Activated naive CD8-positive, alpha-beta T cell treated with anti-CD3 and anti-CD28 coated beads, Interleukin-2, amount 10 ng/mL, durations not matched to agents 7 days and 5 days (primary cell): ENCODE results near the gene CARMIL3. TPM values are rescaled to one million over a fixed set of nuclear protein-coding genes. Genes with fewer than 3 reads are reported as not detected.
A peak's percentile ranks its signal among the peaks of the same experiment; 100 is the strongest.
"Not testable (repeated sequence)": the region's sequence is repeated elsewhere in the genome, so short reads cannot be mapped to it uniquely, and the experiment has no call there.

Experiments
- ATAC-seq: fragments of 150-1000 bp; cut with Tn5 transposase; one replicate; pipeline ENCODE4 v1.10.0; 2021; ENCODE audit warnings: low read depth, moderate library complexity
- POLR2A ChIA-PET: fragments of 350-600 bp; sonication (Branson Sonifier 250); formaldehyde crosslinking; loops from one replicate; lab custom pipeline; 2021; ENCODE audit warnings: antibody characterized with exemption; lab: Charles Lee
- DNase-seq: peaks from one replicate; pipeline ENCODE4 v3.0.0; 2021
- H3K27ac Mint-ChIP-seq: one replicate; pipeline ENCODE4 v1.8.0; 2022; ENCODE audit warnings: mild to moderate bottlenecking, mixed read lengths
- H3K27me3 Mint-ChIP-seq: one replicate; pipeline ENCODE4 v1.8.0; 2022; ENCODE audit warnings: mild to moderate bottlenecking, moderate library complexity, mixed read lengths
- H3K36me3 Mint-ChIP-seq: one replicate; pipeline ENCODE4 v1.8.0; 2021; ENCODE audit warnings: mild to moderate bottlenecking, mixed read lengths
- H3K4me1 Mint-ChIP-seq: one replicate; pipeline ENCODE4 v1.8.0; 2021; ENCODE audit warnings: mixed read lengths
- H3K4me3 Mint-ChIP-seq: one replicate; pipeline ENCODE4 v1.8.0; 2022; ENCODE audit warnings: mild to moderate bottlenecking, moderate library complexity, mixed read lengths
- H3K9me3 Mint-ChIP-seq: one replicate; pipeline ENCODE4 v1.8.0; 2021; ENCODE audit warnings: mixed read lengths
- total RNA-seq, 2 experiments: library from RNA; stranded (reverse); gene quantifications; one replicate each; pipeline ENCODE4 v1.2.3, GENCODE V29; 2021

Gene CARMIL3
- total RNA-seq, 2 experiments from 2014 or later: 0.80 to 0.91 TPM

DNA sequence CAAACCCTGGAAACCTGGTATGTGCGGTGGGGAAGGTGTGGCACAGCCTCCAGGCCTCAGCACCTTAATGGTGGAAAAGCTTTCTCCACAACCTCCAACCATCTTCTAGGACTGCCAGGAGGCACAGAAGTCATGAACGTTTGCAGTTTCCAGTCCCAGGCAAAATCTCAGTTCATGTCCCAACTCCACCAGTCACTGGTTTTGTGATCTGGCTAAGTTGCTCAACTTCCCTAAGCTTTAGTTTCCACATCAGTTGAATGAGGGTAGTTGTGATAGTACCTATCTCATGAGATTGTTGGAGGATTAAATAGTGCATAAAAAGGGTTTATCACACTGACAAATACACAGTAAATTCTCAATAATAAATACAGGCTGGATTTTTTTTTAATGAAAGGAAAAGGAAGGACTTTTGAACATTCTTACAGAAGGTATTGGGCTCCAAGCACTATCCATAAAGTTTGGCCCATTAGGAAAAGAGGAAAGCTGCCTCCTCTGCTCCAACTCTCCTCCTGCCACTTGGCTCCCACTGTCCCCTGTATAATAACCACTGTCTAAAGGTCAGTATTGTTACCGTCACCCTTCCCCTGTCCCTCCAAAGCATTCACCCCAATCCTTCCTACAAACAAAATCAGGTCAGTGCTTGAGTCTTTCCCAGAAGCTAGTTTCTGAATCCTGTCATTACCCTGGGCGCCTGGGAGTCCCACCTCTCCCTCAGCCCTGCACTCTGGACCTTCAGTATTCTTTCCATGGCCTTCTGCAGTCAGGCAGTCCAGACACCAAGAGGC is 48.6 kb downstream of the CARMIL3 start:
- POLR2A ChIA-PET: interaction anchor here (1.1 kb wide), 1 partner anchor 48 kb away, joined by 3 read pairs; the partner anchor contains the start of gene CARMIL3
- peaks cover 53% of the 10 kb centered on the region for H3K36me3 Mint-ChIP-seq
- no peaks in the 10 kb centered on the region for H3K9me3 Mint-ChIP-seq
- no peaks in the 10 kb centered on the region for H3K27me3 Mint-ChIP-seq
- no peak for ATAC-seq
- DNase-seq: no peak
- H3K27ac Mint-ChIP-seq: peak overlapping the region; percentile 44
- H3K4me1 Mint-ChIP-seq: peaks cover 11% of the 10 kb centered on the region
- no peak overlapping the region for H3K4me3 Mint-ChIP-seq

DNA sequence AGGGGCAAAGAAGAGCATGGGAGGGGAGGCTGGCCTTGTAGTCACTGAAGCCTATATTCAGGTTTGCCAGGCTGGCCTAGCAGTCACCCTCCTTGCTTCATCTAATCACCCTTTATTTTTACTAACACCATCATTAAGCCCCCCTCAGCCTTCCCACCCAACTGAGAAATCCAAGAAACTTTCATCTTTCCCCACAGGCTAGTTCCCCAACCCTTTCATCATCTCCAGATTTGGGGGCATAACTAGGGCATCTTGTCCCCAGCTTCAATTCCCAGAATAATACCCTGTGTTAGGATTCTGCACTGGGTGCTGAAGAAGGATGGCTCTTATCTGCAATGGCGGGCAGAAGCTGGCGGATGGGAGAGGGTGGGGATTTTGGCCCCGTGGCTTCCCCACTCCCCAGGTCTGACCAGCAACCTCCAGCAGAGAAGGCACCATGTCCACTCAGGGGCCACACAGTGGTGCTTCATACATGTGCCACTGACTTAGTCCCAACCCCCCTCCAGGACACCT is 49.2 kb downstream of the CARMIL3 start:
- no peak overlapping the region for H3K4me3 Mint-ChIP-seq
- peaks cover 10% of the 10 kb centered on the region for H3K4me1 Mint-ChIP-seq
- no peak for ATAC-seq
- H3K36me3 Mint-ChIP-seq: peaks cover 49% of the 10 kb centered on the region
- no peak for DNase-seq
- no peaks in the 10 kb centered on the region for H3K9me3 Mint-ChIP-seq
- POLR2A ChIA-PET: interaction anchor here (1.1 kb wide), 1 partner anchor 49 kb away, joined by 3 read pairs; the partner anchor contains the start of gene CARMIL3
- no peaks in the 10 kb centered on the region for H3K27me3 Mint-ChIP-seq
- peak overlapping the region; percentile 44 for H3K27ac Mint-ChIP-seq

DNA sequence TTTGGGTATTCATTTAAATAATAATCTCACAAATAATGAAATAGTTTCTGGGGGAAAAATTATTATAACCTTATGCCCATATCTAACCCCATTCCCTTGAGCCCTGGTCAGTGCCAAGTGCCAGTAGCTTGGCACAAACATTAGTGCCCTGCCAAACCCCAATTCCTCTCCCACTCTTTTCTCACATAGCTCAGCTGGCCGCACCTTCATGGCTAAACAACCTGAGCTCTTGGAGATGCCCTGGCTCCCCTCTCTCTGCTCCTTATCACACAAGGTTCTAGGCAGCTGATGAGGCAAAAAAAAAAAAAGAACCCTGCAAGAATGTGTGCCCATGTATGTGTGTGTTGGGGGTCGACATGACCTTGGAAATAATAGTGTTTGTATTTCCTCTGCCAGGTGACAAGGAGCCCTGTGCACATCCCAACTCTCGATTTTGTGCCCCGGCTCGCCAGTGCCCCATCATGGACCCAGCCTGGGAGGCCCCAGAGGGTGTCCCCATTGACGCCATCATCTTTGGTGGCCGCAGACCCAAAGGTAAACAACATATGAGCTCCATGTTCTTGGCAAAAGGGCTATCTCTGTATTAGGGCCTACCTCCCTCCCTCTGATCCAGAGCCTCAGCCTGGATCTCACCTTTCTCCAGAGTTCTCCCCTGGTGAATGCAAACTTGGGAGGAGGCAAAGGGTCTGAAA is 50.7 kb downstream of the CARMIL3 start:
- H3K9me3 Mint-ChIP-seq: no peaks in the 10 kb centered on the region
- POLR2A ChIA-PET: interaction anchor here (1.0 to 1.7 kb wide), 2 partner anchors 9 to 33 kb away, joined by 4 to 7 read pairs; no protein-coding TSS in a partner anchor
- H3K36me3 Mint-ChIP-seq: peaks cover 41% of the 10 kb centered on the region
- peaks cover 13% of the 10 kb centered on the region for H3K4me1 Mint-ChIP-seq
- no peaks in the 10 kb centered on the region for H3K27me3 Mint-ChIP-seq
- DNase-seq (no peak), ATAC-seq (no peak)
- H3K4me3 Mint-ChIP-seq: no peak overlapping the region
- peak overlapping the region; percentile 46 for H3K27ac Mint-ChIP-seq

DNA sequence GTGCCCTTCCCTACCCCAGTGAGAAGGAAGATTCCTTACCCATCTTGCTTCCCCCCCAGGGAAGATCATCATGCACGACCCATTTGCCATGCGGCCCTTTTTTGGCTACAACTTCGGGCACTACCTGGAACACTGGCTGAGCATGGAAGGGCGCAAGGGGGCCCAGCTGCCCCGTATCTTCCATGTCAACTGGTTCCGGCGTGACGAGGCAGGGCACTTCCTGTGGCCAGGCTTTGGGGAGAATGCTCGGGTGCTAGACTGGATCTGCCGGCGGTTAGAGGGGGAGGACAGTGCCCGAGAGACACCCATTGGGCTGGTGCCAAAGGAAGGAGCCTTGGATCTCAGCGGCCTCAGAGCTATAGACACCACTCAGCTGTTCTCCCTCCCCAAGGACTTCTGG is 51.6 kb downstream of the CARMIL3 start:
- Mint-ChIP-seq H3K4me3 (no peak overlapping the region), H3K4me1 (peaks cover 18% of the 10 kb centered on the region), H3K9me3 (no peaks in the 10 kb centered on the region), H3K36me3 (peaks cover 41% of the 10 kb centered on the region), H3K27ac (no peak overlapping the region), H3K27me3 (no peaks in the 10 kb centered on the region)
- POLR2A ChIA-PET: interaction anchor here (0.9 to 1.7 kb wide), 3 partner anchors 8 to 11 kb away, joined by 3 to 7 read pairs (median 6); no protein-coding TSS in a partner anchor
- ATAC-seq (no peak), DNase-seq (no peak)

DNA sequence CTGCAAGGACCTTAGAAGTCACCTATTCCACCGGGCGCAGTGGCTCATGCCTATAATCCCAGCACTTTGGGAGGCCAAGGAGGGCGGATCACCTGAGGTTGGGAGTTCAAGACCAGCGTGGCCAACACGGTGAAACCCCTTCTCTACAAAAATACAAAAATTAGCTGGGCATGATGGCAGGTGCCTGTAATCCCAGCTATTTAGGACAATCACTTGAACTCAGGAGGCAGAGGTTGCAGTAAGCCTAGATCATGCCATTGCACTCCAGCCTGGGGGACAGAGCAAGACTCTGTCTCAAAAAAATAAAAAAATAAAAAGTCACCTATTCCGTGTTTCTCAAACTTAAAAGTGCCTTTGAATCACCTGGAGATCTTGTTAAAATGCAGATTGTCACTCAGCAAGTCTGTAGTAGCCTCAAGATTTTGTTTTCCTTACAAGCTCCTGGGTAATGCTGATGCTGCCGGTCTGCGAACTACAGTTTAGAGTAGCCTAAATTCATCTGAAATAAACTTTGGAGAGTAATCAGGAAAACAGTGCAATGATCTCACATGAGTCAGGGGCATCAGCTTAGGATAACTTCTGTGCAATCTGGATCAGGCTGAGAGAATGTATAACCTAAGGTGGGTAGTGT is 53.9 kb downstream of the CARMIL3 start:
- not testable (repeated sequence) for H3K4me3 Mint-ChIP-seq, DNase-seq, ATAC-seq, H3K9me3 Mint-ChIP-seq, H3K27me3 Mint-ChIP-seq
- Mint-ChIP-seq H3K27ac (peak overlapping the region; percentile 37), H3K4me1 (peaks cover 30% of the 10 kb centered on the region), H3K36me3 (peaks cover 32% of the 10 kb centered on the region)
- POLR2A ChIA-PET: interaction anchor here (1.2 to 7.0 kb wide), 3 partner anchors 12 to 30 kb away, joined by 4 to 116 read pairs (median 4); partner anchors contain the start of genes PCK2 and PSME1

DNA sequence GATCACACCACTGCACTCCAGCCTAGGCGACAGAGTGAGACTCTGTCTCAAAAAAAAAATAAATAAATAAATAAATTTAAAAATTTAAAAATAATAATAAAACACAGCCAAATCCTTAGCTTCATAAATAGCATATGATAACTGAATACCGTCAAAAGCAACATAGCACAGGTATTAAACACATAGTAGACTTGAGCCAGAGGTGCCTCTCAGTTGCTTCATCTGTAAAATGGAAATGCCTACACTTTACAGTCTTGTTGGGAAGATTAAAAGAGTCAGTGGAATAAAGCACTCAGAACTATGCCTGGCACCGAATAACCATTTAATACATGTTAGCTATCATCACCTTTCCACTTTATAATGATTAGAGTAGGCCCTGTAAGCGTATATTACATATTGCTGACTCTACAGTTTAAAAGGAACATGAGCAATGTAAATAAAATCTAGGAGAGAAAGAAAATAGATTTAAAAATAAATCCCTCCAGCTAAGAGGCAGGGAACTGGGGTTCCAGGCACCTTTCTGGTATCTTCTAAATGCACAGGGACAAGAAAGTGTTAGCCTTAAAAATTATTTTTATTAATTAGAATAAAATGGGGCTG is 55.0 kb downstream of the CARMIL3 start:
- Mint-ChIP-seq H3K27ac (peak overlapping the region; percentile 13), H3K4me1 (peaks cover 32% of the 10 kb centered on the region), H3K4me3 (no peak overlapping the region), H3K27me3 (no peaks in the 10 kb centered on the region), H3K36me3 (peaks cover 30% of the 10 kb centered on the region), H3K9me3 (no peaks in the 10 kb centered on the region)
- POLR2A ChIA-PET: interaction anchor here (1.2 to 7.0 kb wide), 5 partner anchors 13 to 54 kb away, joined by 3 to 116 read pairs (median 8); partner anchors contain the start of genes EMC9, IRF9 and PCK2
- ATAC-seq (no peak), DNase-seq (no peak)

DNA sequence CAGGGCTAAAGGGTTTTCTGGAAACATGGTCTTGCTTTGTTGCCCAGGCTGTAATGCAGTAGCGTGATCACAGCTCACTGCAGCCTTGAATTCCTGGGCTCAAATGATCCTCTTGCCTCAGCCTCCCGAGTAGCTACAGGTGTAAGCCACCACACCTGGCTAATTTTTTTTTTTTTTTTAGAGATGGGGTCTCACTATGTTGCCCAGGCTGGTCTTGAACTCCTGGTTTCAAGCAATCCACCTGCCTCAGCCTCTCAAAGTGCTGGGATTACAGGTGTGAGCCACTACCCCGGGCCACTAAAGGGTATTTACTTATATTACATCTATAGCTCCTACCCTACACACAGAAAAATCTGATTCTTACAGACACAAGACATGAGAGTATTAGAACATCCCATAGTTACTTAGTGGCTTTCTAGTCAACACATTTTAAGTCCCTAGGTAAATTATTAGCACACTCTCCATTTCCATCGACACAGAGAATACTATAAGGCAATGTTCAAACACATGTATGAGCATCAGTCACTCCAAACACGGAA is 56.6 kb downstream of the CARMIL3 start:
- ATAC-seq: peak; percentile 35

DNA sequence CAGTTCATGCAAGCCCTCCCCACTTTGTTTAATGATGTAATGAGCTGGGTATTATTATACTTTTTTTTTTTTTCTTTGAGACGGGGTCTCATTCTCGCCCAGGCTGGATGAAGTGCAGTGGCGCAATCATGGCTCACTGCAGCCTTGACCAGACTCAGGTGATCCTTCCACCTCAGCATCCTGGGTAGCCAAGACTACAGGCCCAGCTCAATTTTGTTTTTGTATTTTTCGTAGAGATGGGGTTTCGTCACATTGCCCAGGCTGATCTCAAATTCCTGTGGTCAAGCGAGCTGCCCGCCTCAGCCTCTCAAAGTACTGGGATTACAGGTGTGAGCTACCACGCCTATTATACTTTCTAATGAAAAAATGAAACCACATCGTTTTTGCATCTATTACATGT is 58.3 kb downstream of the CARMIL3 start:
- Mint-ChIP-seq H3K27ac (no peak overlapping the region), H3K9me3 (no peaks in the 10 kb centered on the region)
- POLR2A ChIA-PET: interaction anchor here (0.7 to 7.0 kb wide), 11 partner anchors 16 to 86 kb away, joined by 3 to 116 read pairs (median 6); partner anchors contain the start of genes EMC9, IPO4, IRF9 and PCK2

More for the DNA sequence above, 56.6 kb downstream of the CARMIL3 start:
- DNase-seq: no peak
- Mint-ChIP-seq H3K27me3 (no peaks in the 10 kb centered on the region), H3K4me1 (peaks cover 31% of the 10 kb centered on the region), H3K9me3 (no peaks in the 10 kb centered on the region), H3K4me3 (peak overlapping the region; percentile 60), H3K36me3 (peaks cover 18% of the 10 kb centered on the region), H3K27ac (peak overlapping the region; percentile 96)
- POLR2A ChIA-PET: interaction anchor here (0.6 to 7.0 kb wide), 11 partner anchors 15 to 87 kb away, joined by 3 to 116 read pairs (median 11); partner anchors contain the start of genes EMC9, IRF9, PCK2 and PSME1

DNA sequence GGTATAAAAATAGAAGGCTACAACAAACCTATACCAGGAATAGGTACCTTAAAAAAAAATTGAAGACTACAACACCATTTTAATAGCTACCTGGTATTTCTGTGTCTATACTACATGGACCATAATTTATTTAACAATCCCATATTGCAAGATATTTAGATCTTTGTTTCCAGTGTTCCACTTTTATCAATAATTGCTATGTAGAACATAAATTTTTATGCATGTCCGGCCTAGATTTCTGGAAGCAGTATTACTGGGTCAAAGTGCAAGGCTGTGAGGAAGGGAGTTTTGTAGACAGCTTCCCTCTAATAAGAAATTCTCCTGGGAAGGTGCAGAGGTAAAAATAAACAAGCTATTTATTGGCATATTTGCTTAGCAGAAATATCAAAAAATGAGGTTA is 58.7 kb downstream of the CARMIL3 start:
- H3K9me3 Mint-ChIP-seq: no peaks in the 10 kb centered on the region
- ATAC-seq (no peak), DNase-seq (no peak)
- POLR2A ChIA-PET: interaction anchor here (1.0 to 7.0 kb wide), 9 partner anchors 17 to 78 kb away, joined by 3 to 116 read pairs (median 17); partner anchors contain the start of genes EMC9, IPO4, IRF9 and PCK2
- H3K36me3 Mint-ChIP-seq: peaks cover 7% of the 10 kb centered on the region
- H3K4me3 Mint-ChIP-seq: no peak overlapping the region
- H3K4me1 Mint-ChIP-seq: peaks cover 31% of the 10 kb centered on the region
- no peak overlapping the region for H3K27ac Mint-ChIP-seq
- no peaks in the 10 kb centered on the region for H3K27me3 Mint-ChIP-seq

More for the DNA sequence above, 58.3 kb downstream of the CARMIL3 start:
- Mint-ChIP-seq H3K4me3 (no peak overlapping the region), H3K36me3 (peaks cover 5% of the 10 kb centered on the region), H3K4me1 (peaks cover 31% of the 10 kb centered on the region), H3K27me3 (no peaks in the 10 kb centered on the region)
- DNase-seq (no peak), ATAC-seq (no peak)

DNA sequence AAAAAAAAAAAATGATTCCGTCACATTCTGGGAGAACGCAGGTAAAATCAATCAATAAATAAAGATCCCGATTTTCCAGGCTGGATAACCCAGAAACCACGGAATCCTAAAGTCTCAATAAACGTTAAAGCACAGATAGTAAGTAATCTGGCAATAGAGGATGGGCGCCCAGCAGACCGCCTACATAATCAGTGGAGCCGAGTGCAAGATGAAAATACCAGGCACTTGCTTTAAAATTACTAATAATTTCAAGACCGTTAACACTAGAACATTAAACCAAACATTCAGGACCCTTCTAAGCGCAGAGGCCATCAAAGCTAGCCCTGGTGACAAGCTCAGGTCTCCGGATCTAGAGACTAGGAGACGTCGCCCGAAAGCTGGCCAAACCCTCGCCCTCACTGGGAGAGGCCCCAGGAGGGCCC is 61.6 kb downstream of the CARMIL3 start:
- Mint-ChIP-seq H3K4me1 (peaks cover 30% of the 10 kb centered on the region), H3K9me3 (no peaks in the 10 kb centered on the region), H3K27ac (peak overlapping the region; percentile 99), H3K27me3 (no peaks in the 10 kb centered on the region), H3K4me3 (peak overlapping the region; percentile 99), H3K36me3 (peaks cover 23% of the 10 kb centered on the region)
- no peak for DNase-seq
- no peak for ATAC-seq
- POLR2A ChIA-PET: interaction anchor here (1.0 to 8.3 kb wide), 23 partner anchors 10 to 219 kb away, joined by 3 to 176 read pairs (median 7); partner anchors contain the start of genes CARMIL3, CHMP4A, DHRS1 and DHRS4L2

DNA sequence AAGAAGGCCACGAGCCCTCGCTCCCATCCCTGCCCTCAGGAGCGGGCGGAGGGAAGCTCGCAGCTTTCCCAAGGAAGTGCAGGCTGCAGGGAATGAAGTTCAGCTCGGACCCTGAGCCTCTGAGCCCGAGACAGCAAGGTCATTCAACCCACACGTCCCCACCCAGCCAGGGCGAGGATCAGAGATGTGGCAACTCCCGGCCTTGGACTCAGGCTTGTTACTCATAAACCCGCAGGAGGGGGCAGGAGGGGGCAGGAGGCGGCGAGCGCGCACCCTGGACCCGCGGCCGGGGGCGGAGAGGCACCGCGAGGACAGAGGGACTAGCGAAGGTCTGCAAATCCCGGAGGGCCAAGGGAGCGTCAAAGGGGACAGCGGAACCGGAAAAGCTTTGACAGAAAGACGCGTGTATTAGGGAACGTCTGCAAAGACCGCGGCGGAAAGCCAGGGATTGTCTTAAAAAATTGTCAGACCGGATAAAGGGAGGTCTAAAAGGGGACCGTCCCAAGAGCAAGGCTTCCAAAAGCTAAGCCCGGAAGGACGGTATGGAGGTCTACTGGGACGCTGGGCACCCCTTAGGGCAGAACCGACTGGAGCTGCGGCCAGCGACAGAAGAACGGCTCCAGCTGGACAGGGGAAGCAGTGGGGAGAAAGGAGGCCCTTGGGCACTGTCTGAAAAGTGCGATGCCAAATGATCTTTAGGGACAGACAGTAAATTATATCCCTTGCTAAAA is 62.2 kb downstream of the CARMIL3 start:
- DNase-seq (peak; percentile 83), ATAC-seq (peak; percentile 31)
- Mint-ChIP-seq H3K36me3 (peaks cover 29% of the 10 kb centered on the region), H3K27me3 (no peaks in the 10 kb centered on the region), H3K4me3 (peak overlapping the region; percentile 99), H3K27ac (peak overlapping the region; percentile 99), H3K4me1 (peaks cover 28% of the 10 kb centered on the region), H3K9me3 (no peaks in the 10 kb centered on the region)
- POLR2A ChIA-PET: interaction anchor here (0.8 to 8.3 kb wide), 36 partner anchors 10 to 317 kb away, joined by 3 to 176 read pairs (median 6); partner anchors contain the start of genes CARMIL3, CHMP4A, DHRS1 and DHRS4L2
